Mucosa of rectum (tissue), 2 donors: Measurements from ENCODE around the gene UBASH3A.

Experiments used
- H3K27ac ChIP-seq, 2 donors: one replicate each; pipeline ENCODE4 v1.7.0; 2013; ENCODE audit warnings: inconsistent platforms in 2 of 2, low read depth in 2 of 2, low read length in 2 of 2
- H3K27me3 ChIP-seq, 2 donors: one replicate each; pipeline ENCODE4 v1.7.0; 2013; ENCODE audit warnings: low read length in 2 of 2; ENCODE audit not compliant: control insufficient read depth in 2 of 2, insufficient read depth in 2 of 2
- H3K36me3 ChIP-seq, 2 donors: one replicate each; pipeline ENCODE4 v1.7.0; 2013; ENCODE audit warnings: low read length in 2 of 2; ENCODE audit not compliant: control insufficient read depth in 2 of 2, insufficient read depth in 2 of 2
- H3K4me1 ChIP-seq, 2 donors: one replicate each; pipeline ENCODE4 v1.7.0; 2013; ENCODE audit warnings: low read length in 2 of 2, mild to moderate bottlenecking in 1 of 2; ENCODE audit not compliant: control insufficient read depth in 2 of 2, insufficient read depth in 2 of 2
- H3K4me3 ChIP-seq, 2 donors: one replicate each; pipeline ENCODE4 v1.7.0; 2013; ENCODE audit warnings: low read length in 2 of 2
- H3K9ac ChIP-seq, 2 donors: one replicate each; pipeline ENCODE4 v1.7.0; 2013; ENCODE audit warnings: low read length in 2 of 2, low read depth in 1 of 2, mild to moderate bottlenecking in 1 of 2
- H3K9me3 ChIP-seq, 2 donors: one replicate each; pipeline ENCODE4 v1.7.0; 2013; ENCODE audit warnings: low read length in 2 of 2; ENCODE audit not compliant: control insufficient read depth in 2 of 2
- donor health status: healthy.
- donor health status: Normal muscosa, but diverticular disease.

Gene UBASH3A

GRCh38 chr21:42435401-42435800, 31.7 kb downstream of the UBASH3A start:
- H3K4me3 ChIP-seq, result no peak overlapping the region
- H3K27ac ChIP-seq, result peak overlapping the region in 1 of 2 donors; percentile 25
- no peaks in the 10 kb centered on the region for H3K4me1 ChIP-seq

GRCh38 chr21:42435833-42436232, 32.1 kb downstream of the UBASH3A start:
- Histone ChIP-seq H3K36me3 (peaks cover 0 to 2% of the 10 kb centered on the region in 2 donors), H3K9me3 (peaks cover 2 to 3% of the 10 kb centered on the region in 2 donors), H3K4me1 (no peaks in the 10 kb centered on the region), H3K27me3 (no peaks in the 10 kb centered on the region), H3K27ac (no peak overlapping the region), H3K4me3 (no peak overlapping the region), H3K9ac (no peak overlapping the region)

More at GRCh38 chr21:42435401-42435800, 31.7 kb downstream of the UBASH3A start:
- H3K9me3 ChIP-seq, result peaks cover 2 to 3% of the 10 kb centered on the region in 2 donors
- peaks cover 0 to 2% of the 10 kb centered on the region in 2 donors for H3K36me3 ChIP-seq
- H3K9ac ChIP-seq, result no peak overlapping the region
- no peaks in the 10 kb centered on the region for H3K27me3 ChIP-seq

GRCh38 chr21:42436914-42437313, 33.2 kb downstream of the UBASH3A start:
- Histone ChIP-seq H3K36me3 (peaks cover 0 to under 1% of the 10 kb centered on the region in 2 donors), H3K4me3 (no peak overlapping the region), H3K27me3 (no peaks in the 10 kb centered on the region), H3K27ac (no peak overlapping the region), H3K9me3 (peaks cover 2 to 3% of the 10 kb centered on the region in 2 donors), H3K4me1 (no peaks in the 10 kb centered on the region), H3K9ac (no peak overlapping the region)

GRCh38 chr21:42437786-42438185, 34.1 kb downstream of the UBASH3A start:
- H3K36me3 ChIP-seq, result no peaks in the 10 kb centered on the region
- H3K9ac ChIP-seq, result no peak overlapping the region
- H3K4me3 ChIP-seq, result no peak overlapping the region
- H3K4me1 ChIP-seq, result no peaks in the 10 kb centered on the region
- no peaks in the 10 kb centered on the region for H3K27me3 ChIP-seq
- no peak overlapping the region for H3K27ac ChIP-seq
- peaks cover 0 to 2% of the 10 kb centered on the region in 2 donors for H3K9me3 ChIP-seq

- no peaks in the 10 kb centered on the region for H3K36me3 ChIP-seq
- no peaks in the 10 kb centered on the region for H3K27me3 ChIP-seq
- H3K9me3 ChIP-seq, result peaks cover 0 to 2% of the 10 kb centered on the region in 2 donors
- no peak overlapping the region for H3K9ac ChIP-seq
- H3K4me3 ChIP-seq, result no peak overlapping the region
- H3K4me1 ChIP-seq, result no peaks in the 10 kb centered on the region
- H3K27ac ChIP-seq, result no peak overlapping the region
Measured at GRCh38 chr21:42438316-42439205, 34.9 kb downstream of the UBASH3A start.

- H3K9me3 ChIP-seq, result peaks cover 0 to 2% of the 10 kb centered on the region in 2 donors
- no peak overlapping the region for H3K4me3 ChIP-seq
- no peak overlapping the region for H3K27ac ChIP-seq
- H3K36me3 ChIP-seq, result no peaks in the 10 kb centered on the region
- no peaks in the 10 kb centered on the region for H3K27me3 ChIP-seq
- no peaks in the 10 kb centered on the region for H3K4me1 ChIP-seq
- no peak overlapping the region for H3K9ac ChIP-seq
Measured at GRCh38 chr21:42439284-42440186, 35.8 kb downstream of the UBASH3A start.

- Histone ChIP-seq H3K4me3 (no peak overlapping the region), H3K4me1 (no peaks in the 10 kb centered on the region), H3K9me3 (peaks cover 0 to 2% of the 10 kb centered on the region in 2 donors), H3K27me3 (no peaks in the 10 kb centered on the region), H3K27ac (no peak overlapping the region), H3K36me3 (no peaks in the 10 kb centered on the region), H3K9ac (no peak overlapping the region)
Measured at GRCh38 chr21:42440187-42440792, 36.6 kb downstream of the UBASH3A start.

GRCh38 chr21:42441963-42442362, 38.3 kb downstream of the UBASH3A start:
- Histone ChIP-seq H3K27ac (no peak overlapping the region), H3K36me3 (no peaks in the 10 kb centered on the region), H3K4me1 (no peaks in the 10 kb centered on the region), H3K4me3 (no peak overlapping the region), H3K27me3 (peaks cover 0 to 3% of the 10 kb centered on the region in 2 donors), H3K9me3 (no peaks in the 10 kb centered on the region), H3K9ac (no peak overlapping the region)

GRCh38 chr21:42443181-42443785, 39.6 kb downstream of the UBASH3A start:
- Histone ChIP-seq H3K4me1 (no peaks in the 10 kb centered on the region), H3K27me3 (peaks cover 0 to 3% of the 10 kb centered on the region in 2 donors), H3K9ac (no peak overlapping the region), H3K27ac (no peak overlapping the region), H3K9me3 (no peaks in the 10 kb centered on the region), H3K36me3 (no peaks in the 10 kb centered on the region), H3K4me3 (no peak overlapping the region)
